Measurements from ENCODE around the gene HDAC2.

Gene HDAC2

GRCh38 chr6:113976806-113977205 is 5.9 kb upstream of the HDAC2 start:
- in situ Hi-C loops (cut with MboI; ENCODE audit: low pct_unique_long_range_greater_than_20kb, low sequenced_read_pairs, unreplicated experiment): no loop called here
- DNase-seq (ENCODE audit: low spot score): no peak
- TF ChIP-seq CTCF (IDR thresholded peaks at IDR 0.05; ENCODE audit: extremely low read depth, insufficient read depth, missing control alignments): no peak

- no peak for DNase-seq (ENCODE audit: low spot score)
- no peak for TF ChIP-seq CTCF (IDR thresholded peaks at IDR 0.05; ENCODE audit: extremely low read depth, insufficient read depth, missing control alignments)
- in situ Hi-C loops (cut with MboI; ENCODE audit: low pct_unique_long_range_greater_than_20kb, low sequenced_read_pairs, unreplicated experiment): no loop called here
These were observed 793 bp upstream of the HDAC2 start for GRCh38 chr6:113971741-113972140.

DNA sequence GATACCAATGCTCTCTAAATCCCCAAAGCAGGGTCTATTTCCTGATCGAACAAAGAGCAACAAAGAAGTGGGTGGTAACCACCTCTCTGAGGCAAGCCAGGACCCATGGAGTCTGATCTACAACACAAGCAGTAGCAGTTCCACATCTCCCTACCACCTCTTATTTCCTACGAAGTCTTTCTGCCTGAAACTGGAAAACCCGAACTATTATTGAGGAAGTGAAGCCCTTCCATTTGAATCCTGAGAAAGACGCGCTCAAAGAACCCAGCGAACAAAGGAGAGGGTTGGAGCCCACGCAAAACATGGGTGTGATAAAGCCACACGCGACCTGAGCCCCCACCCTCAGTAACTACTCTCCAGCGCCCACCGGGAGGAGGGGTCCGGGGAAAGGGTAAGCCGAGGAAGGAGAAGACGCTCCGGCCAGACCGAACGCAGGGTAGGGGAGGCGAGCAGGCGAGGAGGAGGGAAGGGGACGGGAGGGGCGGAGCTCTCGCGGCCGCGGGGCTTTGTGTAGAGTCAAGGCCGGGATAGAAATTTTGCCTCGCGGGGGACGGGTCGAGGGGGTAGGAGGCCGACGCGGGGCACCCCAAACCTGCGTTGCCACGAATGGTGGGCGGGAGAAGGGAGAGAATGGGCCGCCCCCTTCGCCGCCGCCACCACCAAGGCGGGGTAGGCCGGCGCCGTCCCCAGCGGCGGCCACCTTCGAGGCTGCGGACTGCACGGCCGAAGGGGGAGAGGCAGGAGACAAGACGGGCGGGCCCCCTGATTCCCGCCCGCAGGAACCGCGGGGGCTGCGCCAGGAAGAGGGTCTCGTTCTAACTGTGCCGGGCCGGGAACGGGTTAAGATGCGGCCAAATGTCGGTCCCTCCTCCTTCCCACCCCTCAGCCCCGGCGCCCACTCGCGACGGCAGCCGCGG is 802 bp downstream of the HDAC2 start:
- DNase-seq (ENCODE audit: low spot score): peak; percentile 58
- no peak for TF ChIP-seq CTCF (IDR thresholded peaks at IDR 0.05; ENCODE audit: extremely low read depth, insufficient read depth, missing control alignments)
- in situ Hi-C loops (cut with MboI; ENCODE audit: low pct_unique_long_range_greater_than_20kb, low sequenced_read_pairs, unreplicated experiment): no loop called here

DNA sequence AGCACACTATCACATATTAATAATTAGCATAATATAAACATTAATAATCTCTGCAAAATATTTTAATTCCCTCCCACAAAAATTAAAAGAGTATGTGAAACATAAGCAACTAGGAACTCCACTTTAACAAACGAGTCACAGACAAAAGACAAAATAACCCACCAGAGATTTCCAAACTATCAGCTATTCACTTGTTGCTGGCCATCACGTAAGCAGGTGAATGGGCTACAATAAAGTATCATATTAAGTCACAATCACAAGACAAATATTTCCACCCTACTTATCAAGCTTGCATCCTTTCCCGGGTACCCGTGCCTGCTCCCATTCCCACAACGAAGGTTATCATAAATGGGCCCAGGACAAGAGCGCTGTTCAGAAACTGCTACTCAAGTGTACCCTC is 2.5 kb downstream of the HDAC2 start:
- in situ Hi-C loops (cut with MboI; ENCODE audit: low pct_unique_long_range_greater_than_20kb, low sequenced_read_pairs, unreplicated experiment): no loop called here
- no peak for TF ChIP-seq CTCF (IDR thresholded peaks at IDR 0.05; ENCODE audit: extremely low read depth, insufficient read depth, missing control alignments)
- no peak for DNase-seq (ENCODE audit: low spot score)

DNA sequence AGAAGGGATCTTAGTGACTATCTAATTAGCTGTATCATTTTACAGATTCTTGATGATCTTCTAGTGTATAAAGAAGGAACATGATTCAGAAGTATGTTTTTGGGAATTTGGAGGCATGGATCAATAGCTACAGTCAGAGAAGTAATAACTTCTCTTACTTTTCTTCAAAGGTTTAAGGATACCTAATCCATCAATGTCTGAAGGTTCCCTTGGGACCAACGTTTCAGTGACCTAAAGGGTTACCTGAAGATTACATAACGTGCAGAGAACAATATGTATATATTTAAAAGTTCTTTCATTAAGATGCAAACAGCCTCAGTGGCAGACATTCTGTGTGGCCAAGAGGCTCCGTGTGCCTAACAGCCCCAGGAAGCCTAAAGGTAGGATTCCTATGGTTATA is 3.2 kb downstream of the HDAC2 start:
- in situ Hi-C loops (cut with MboI; ENCODE audit: low pct_unique_long_range_greater_than_20kb, low sequenced_read_pairs, unreplicated experiment): no loop called here
- TF ChIP-seq CTCF (IDR thresholded peaks at IDR 0.05; ENCODE audit: extremely low read depth, insufficient read depth, missing control alignments): no peak
- no peak for DNase-seq (ENCODE audit: low spot score)

DNA sequence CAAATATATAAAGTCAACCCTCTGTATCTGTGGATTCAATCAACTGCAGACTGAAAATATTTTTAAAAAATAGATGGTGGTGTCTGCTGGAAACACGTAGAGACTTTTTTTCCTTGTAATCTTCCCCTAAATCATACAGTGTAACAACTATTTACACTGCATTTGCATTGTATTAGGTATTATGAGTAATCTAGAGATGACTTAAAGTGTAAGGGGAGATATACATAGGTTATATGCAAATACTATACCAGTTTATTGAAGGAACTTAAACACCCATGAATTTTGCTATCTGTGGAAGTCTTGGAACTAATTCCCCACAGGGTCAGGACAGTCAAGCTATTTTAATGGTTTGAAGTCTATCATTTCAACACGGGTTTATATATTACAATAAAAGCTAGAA is 10.2 kb downstream of the HDAC2 start:
- in situ Hi-C loops (cut with MboI; ENCODE audit: low pct_unique_long_range_greater_than_20kb, low sequenced_read_pairs, unreplicated experiment): no loop called here
- no peak for TF ChIP-seq CTCF (IDR thresholded peaks at IDR 0.05; ENCODE audit: extremely low read depth, insufficient read depth, missing control alignments)

More for the DNA sequence above, 10.2 kb downstream of the HDAC2 start:
- no peak for DNase-seq (ENCODE audit: low spot score)
